Uterus (tissue), 2 donors: Measurements from ENCODE around the gene DCUN1D2.

Experiments used
- CTCF ChIP-seq, 4 experiments: fragments of 200-600 bp in 2 of 4; fragments of 450-650 bp in 2 of 4; sonication (generic) in 2 of 4; IDR thresholded peaks; one replicate each; pipeline ENCODE4 v1.5.1; 2016 to 2019; ENCODE audit warnings: antibody characterized with exemption in 4 of 4, mild to moderate bottlenecking in 2 of 4, moderate library complexity in 1 of 4
- POLR2A ChIP-seq, 2 donors: fragments of 450-650 bp; IDR thresholded peaks; one replicate each; pipeline ENCODE4 v1.6.1; 2016; ENCODE audit warnings: antibody characterized with exemption in 2 of 2, mild to moderate bottlenecking in 1 of 2, moderate library complexity in 1 of 2

- no peak for TF ChIP-seq CTCF (IDR thresholded peaks at IDR 0.05)
- no peak for TF ChIP-seq POLR2A (IDR thresholded peaks at IDR 0.05)
These were observed 64.4 kb downstream of the DCUN1D2 start for GRCh38 chr13:113425941-113426590.
